GM20431 (cell line): Measurements from ENCODE around the gene COL26A1.
"Not testable (repeated sequence)": the region's sequence is repeated elsewhere in the genome, so short reads cannot be mapped to it uniquely, and the experiment has no call there.

Experiments
- in situ Hi-C: fragments of 300-500 bp; cut with MseI, MboI; formaldehyde crosslinking; loops from one replicate; pipeline ENCODE4 v1.15.0; 2020; ENCODE audit warnings: low sequenced_read_pairs; ENCODE audit not compliant: unreplicated experiment

The COL26A1 gene

DNA sequence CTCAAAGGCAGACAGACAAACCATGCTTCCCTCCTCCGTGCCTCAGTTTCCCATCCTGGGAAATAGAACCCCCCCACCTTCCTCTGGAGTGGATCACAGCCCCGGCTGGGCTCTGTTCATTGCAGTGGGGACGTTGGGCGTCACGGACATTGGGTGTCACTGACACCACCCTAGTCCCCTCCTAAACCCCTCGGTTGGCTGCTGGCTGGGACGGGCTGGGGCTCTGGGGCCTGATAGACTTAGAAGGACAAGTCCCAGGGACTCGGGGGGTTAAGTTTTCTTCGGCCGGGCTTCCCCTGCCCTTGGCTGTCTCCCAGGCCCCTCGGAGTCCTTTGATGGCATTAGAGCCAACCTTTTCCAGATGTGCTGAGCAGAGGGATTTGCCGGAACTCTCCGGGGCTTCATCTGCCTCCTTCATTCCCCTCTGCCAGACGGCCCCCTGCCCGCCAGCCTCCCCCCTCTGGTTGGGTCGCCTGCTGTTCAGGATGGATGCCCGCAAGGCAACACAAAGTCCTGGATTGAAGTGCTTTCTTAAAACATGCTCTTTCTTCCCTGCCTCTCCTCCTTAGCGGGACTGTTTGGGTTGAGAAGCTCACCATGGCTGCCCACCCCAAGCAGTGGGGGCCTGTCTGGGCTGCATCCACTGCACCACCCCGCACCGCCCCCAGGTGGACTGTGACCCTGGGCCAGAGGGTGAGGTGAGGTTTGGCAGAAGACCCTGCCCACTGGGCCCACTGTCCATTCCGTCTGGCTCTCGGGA lies 73.0 kb downstream of the COL26A1 start:
- in situ Hi-C loops, result no loop called here

DNA sequence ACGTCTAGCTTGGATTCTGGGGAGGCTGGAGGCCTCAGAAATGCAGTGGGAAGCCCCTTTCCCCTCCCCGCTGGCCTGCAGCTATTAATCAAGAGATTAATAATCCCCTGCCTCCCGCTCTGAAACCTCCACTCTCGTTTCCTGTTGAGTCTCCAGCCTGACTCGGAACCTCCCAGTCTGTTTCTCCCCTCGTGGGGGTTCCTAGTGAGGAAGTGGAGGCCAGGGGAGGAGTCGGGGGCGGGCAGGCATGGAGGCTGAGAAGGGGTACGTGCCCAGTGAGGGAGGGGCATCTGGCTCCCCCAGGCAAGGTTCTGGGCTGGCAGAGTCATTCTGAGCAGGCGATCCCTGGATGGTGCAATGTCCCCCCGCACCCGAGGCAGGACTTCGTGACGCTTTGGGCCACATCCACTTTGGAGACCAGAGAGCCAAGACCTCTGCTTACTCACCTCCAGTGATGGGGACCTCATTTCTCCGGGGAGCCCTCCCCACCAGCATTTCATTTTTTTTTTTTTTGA lies 73.6 kb downstream of the COL26A1 start:
- in situ Hi-C loops, result no loop called here

DNA sequence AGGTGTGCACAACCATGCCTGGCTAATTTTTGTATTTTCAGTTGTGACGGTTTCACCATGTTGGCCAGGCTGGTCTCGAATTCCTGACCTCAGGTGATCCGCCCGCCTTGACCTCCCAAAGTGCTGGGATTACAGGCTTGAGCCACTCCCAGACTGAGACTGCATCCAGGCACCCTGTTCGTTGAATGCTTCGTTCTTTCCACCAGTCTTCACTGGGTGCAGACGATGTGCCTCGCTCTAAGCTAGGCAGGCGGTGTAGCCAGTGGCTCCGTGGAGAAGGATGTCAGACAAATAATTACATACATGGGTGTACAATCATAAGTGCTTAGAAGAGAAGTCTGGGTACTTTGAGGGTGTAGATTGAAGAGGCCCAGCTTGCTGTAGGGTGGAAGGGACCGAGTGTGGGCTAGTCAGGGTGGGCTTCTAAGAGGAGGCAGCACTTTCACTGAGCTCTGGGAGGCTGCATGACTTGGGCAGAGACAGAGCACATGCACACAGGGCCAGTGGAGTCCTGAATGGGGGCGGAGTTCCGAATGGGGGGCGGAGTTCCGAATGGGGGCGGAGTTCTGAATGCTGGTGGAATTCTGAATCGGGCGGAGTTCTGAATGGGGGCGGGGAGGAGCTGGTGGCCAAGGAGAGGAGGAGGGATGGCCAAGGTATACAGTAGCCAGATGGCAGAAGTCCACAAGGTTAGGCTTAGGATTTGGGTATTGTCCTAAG lies 74.3 kb downstream of the COL26A1 start:
- in situ Hi-C loops, result no loop called here

DNA sequence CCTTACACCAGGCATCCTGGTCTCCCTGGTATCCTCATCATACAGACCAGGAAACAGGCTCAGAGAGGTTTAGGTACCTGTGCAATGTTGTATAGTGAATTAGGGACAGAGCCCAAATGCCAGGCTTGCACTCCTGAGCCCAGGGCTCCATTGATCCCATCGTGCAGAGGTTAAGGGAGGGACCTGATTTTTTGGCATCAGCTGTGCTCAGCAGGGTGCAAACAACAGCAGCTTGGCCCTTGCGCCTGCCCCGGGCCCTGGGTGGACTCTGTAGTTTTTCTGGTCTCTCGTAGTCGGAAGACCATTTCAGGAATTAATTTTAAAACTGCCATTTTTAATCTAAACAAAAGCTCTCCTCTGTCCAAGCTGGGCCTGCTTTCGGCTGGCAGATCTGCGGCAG lies 79.2 kb downstream of the COL26A1 start:
- in situ Hi-C loops, result no loop called here

DNA sequence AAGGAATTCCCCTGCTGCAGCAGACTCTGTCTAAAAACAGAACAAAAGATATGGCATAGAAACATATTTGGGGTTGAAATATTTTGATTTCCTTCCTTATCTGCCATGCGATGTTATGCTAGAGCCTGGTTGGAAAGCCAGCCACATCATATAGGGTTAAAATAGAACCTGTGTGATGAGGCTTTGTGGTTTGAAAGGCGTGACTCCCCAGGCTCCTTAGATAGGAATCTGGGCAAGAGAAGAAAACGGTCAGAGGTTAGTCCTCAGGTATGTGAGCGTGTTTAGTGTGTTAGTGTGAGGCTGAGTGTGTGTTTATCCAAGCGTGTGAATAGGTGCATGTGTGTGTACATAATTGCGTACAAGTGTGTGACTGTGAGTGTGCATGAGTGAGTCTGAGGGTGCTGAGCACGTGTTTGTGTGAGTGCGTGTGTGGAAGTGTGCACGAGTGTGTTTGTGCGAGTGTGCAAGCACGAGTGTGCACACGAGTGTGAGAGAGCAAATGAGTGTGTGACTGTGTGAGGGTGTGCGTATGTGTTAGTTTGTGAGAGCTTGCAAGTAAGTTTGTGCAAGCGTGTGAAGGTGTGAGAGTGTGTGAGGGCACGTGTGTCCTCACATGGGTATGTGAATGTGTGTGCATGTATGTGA lies 79.9 kb downstream of the COL26A1 start:
- in situ Hi-C loops, result no loop called here

DNA sequence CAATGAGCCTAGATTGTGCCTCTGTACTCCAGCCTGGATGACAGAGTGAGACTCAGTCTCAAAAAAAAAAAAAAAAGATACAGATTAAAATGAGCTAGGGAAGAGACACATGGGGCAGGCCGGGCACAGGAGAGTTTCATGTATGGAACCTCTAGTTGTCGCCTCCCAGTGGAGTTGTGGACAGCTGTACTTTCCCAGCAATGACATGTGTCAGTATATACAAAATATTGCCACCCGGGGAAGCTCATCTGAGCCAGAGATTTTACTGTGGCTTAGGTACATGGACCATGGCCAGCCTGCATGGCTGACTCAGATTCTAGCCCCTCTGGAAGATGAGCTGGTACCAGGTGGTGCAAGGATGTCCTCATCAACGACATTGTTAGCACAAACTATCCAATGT lies 87.4 kb downstream of the COL26A1 start:
- in situ Hi-C loops, result no loop called here

GRCh38 chr7:101453617-101454016 lies 90.9 kb downstream of the COL26A1 start:
- in situ Hi-C loops, result no loop called here

DNA sequence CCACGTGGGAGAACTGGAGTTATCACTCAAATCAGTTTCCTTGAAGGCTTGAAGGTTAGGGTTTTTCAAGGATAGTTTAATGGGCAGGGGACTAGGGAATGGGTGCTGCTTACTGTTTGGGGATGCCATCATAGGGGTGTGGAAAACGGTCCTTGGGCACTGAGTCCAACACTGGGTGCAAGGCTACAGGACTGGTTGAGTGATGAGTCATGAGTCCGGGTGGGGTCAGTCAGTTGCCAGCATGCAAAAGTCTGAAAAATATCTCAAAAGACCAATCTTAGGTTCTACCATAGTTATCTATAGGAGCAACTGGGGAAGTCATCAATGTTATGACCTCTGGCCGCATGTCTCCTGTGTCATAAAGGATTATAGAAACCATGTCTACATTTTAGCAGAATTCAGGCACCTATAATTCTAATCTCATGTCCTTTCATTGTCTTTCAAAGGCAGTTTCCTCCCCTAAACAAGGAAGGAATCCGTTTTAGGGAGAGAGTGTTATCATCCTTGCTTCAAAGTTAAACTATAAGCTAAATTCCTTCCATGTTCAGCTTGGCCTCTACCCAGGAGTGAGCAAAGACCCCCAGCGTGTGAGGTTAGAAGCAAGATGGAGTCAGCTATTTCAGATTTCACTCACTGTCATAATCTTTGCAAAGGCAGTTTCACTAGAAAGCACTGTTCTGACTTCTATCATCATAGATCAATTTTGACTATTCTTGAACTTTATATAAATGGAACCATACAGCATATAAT lies 94.5 kb downstream of the COL26A1 start:
- in situ Hi-C loops, result no loop called here

GRCh38 chr7:101465131-101465530 lies 102.5 kb downstream of the COL26A1 start:
- in situ Hi-C loops, result no loop called here

GRCh38 chr7:101465576-101466196 lies 103.0 kb downstream of the COL26A1 start:
- in situ Hi-C loops, result no loop called here

DNA sequence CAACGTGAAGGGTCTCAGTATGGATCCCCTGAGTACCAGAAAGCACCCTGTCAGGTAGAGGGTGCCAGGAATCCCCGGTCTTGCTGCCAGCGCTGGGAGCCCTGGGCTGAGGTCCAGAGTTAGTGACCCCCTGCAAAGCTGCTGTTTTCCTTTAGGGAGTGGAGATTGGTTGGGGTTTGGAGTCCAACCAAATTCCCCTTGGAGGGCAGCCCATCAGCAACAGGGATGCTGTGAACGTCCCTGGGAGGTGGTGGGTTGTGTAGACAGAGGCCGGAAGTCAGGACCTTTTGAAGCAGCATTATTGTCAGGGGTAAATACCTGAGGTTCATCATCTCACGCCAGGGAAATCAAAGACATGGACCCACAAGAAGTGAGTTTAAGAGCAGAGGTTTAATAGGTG lies 104.2 kb downstream of the COL26A1 start:
- in situ Hi-C loops, result no loop called here

GRCh38 chr7:101468546-101469275 lies 106.0 kb downstream of the COL26A1 start:
- in situ Hi-C loops, result no loop called here

- in situ Hi-C loops, result no loop called here
Measured at GRCh38 chr7:101470668-101471487, 108.2 kb downstream of the COL26A1 start.

GRCh38 chr7:101474178-101474577 lies 111.5 kb downstream of the COL26A1 start:
- in situ Hi-C loops, result no loop called here

GRCh38 chr7:101475691-101476090 lies 113.0 kb downstream of the COL26A1 start:
- in situ Hi-C loops, result not testable (repeated sequence)

GRCh38 chr7:101479217-101479616 lies 116.5 kb downstream of the COL26A1 start:
- in situ Hi-C loops, result no loop called here

DNA sequence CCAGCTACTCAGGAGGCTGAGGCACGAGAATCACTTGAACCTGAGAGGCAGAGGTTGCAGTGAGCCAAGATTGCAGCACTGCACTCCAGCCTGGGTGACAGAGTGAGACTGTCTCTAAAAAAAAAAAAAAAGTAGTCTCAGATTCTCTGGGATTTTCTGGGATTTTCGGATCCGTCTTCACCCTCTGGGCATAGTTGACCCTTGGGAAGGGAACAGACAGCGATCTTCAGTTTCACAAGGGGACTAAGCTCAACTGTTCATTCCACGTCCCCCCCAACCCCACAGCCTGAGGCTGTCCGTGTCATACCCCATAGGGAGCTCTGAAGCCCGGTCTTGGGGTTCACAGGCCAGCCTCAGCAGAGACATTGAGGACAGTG lies 123.4 kb downstream of the COL26A1 start:
- in situ Hi-C loops, result not testable (repeated sequence)

GRCh38 chr7:101486433-101487104 lies 123.9 kb downstream of the COL26A1 start:
- in situ Hi-C loops, result no loop called here
